Fibroblast of lung (primary cell): ENCODE data around the gene MINDY3.

Experiments
- EZH2 ChIP-seq: IDR thresholded peaks from 2 replicates; pipeline ENCODE4 v1.5.1; 2012; ENCODE audit warnings: low read length, control low read depth, mild to moderate bottlenecking; ENCODE audit errors: missing control alignments
- TF ChIP-seq, protein P1 (sequence below), 2 donors: IDR thresholded peaks in 1 of 2; conservative IDR thresholded peaks in 1 of 2; 1 replicate in 1 of 2; 2 replicates in 1 of 2; pipeline ENCODE4 v1.5.1; 2011 to 2012; ENCODE audit warnings: low read length in 2 of 2, control low read depth in 1 of 2, inconsistent platforms in 1 of 2, low read depth in 1 of 2, mild to moderate bottlenecking in 1 of 2

- TF ChIP-seq, protein P1, sequence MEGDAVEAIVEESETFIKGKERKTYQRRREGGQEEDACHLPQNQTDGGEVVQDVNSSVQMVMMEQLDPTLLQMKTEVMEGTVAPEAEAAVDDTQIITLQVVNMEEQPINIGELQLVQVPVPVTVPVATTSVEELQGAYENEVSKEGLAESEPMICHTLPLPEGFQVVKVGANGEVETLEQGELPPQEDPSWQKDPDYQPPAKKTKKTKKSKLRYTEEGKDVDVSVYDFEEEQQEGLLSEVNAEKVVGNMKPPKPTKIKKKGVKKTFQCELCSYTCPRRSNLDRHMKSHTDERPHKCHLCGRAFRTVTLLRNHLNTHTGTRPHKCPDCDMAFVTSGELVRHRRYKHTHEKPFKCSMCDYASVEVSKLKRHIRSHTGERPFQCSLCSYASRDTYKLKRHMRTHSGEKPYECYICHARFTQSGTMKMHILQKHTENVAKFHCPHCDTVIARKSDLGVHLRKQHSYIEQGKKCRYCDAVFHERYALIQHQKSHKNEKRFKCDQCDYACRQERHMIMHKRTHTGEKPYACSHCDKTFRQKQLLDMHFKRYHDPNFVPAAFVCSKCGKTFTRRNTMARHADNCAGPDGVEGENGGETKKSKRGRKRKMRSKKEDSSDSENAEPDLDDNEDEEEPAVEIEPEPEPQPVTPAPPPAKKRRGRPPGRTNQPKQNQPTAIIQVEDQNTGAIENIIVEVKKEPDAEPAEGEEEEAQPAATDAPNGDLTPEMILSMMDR (conservative IDR thresholded peaks at IDR 0.05 in 1 of 2, IDR thresholded peaks at IDR 0.05 in 1 of 2; ENCODE audit: low read depth in 1 of 2, low read length in 2 of 2) = no peak
- TF ChIP-seq EZH2 = no peak
Measured at GRCh38 chr10:15865304-15865703, 5.0 kb upstream of the MINDY3 start.
